Activated CD8-positive, alpha-beta memory T cell treated with anti-CD3 and anti-CD28 coated beads for 4 hours (primary cell): Measurements from ENCODE around the gene CHST15.
"Not testable (repeated sequence)": the region's sequence is repeated elsewhere in the genome, so short reads cannot be mapped to it uniquely, and the experiment has no call there.

Experiments
- DNase-seq, 2 donors: peaks; one replicate each; pipeline ENCODE4 v3.0.0-alpha.2; 2020; ENCODE audit warnings: low read depth in 2 of 2

CHST15 gene

GRCh38 chr10:124098575-124098974 lies 5.2 kb upstream of the CHST15 start:
- no peak for DNase-seq

- no peak for DNase-seq
These were observed 4.5 kb upstream of the CHST15 start for GRCh38 chr10:124097883-124098282.

GRCh38 chr10:124096494-124096893 lies 3.1 kb upstream of the CHST15 start:
- no peak for DNase-seq

GRCh38 chr10:124095801-124096200 lies 2.4 kb upstream of the CHST15 start:
- DNase-seq, result not testable (repeated sequence)

GRCh38 chr10:124095096-124095495 lies 1.7 kb upstream of the CHST15 start:
- no peak for DNase-seq

DNA sequence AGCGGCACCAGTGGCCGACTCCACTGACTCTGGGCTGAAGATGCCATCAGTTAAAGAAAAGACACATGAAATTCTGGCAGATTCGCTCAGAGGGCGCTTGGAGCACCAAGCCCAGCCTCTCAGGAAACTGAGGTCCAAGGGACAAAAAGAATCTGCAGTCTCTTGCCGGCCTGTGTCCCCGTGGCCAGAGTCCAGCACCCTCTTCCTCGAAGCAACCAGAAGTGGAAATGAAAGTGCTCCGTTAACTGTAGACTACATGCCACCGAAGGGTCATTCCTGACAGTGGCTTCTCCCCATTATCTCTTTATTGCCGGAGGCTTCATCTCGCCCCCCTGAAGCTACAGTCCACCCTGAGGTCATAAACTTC lies 1.0 kb upstream of the CHST15 start:
- no peak for DNase-seq

DNA sequence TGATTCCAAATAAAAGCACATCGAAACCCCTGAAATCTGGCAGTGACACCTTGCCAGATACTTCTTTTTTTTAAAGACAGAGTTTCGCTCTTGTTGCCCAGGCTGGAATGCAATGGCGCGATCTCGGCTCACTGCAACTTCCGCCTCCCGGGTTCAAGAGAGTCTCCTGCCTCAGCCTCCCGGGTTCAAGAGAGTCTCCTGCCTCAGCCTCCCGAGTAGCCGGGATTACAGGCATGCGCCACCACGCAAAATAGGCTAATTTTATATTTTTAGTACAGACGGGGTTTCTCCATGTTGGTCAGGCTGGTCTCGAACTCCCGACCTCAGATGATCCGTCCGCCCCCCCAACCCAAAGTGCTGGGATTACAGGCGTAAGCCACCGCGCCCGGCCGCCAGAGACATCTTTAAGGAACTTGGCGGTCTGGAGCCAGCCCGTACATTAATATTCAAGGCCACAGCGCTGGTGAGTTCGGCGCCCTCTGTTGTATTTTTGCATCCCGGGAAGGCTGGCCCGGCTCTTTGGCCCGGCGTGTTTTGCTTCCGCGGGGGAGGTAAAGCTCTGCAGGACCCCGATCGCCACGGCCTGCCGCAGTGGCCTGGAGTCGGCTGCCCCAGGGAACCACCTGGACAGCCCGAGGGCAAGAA lies 498 bp upstream of the CHST15 start:
- not testable (repeated sequence) for DNase-seq

DNA sequence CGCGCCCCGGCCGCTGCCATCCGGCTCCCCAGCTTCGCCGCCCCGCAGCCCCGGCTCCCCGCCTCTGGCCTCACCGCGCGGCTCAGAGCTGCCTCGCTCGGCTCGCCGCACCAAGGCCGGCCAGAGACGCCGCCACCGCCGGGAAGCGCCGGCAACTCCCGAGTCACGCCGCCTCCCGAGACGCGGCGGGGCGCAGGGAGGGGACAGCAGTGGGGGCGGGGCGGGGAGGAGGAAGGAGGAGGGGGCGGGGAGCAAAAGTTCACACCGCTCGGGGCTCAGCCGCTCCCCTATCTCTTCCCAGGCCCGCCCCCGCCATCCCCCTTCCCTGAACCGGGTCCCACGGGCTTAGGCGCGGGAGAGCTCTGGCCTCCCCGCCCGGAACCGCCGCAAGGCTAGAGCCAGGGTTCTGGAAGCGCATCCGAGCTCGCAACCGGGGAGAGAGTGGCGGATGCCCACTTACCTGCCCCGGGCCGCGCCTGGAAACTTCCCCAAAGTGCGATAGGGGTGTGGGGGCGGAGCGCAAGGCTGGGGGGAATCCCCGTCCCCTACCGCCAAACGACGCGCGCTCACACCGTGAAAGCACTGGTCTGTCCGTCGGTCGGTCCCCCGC lies 1.0 kb downstream of the CHST15 start:
- DNase-seq, result no peak

DNA sequence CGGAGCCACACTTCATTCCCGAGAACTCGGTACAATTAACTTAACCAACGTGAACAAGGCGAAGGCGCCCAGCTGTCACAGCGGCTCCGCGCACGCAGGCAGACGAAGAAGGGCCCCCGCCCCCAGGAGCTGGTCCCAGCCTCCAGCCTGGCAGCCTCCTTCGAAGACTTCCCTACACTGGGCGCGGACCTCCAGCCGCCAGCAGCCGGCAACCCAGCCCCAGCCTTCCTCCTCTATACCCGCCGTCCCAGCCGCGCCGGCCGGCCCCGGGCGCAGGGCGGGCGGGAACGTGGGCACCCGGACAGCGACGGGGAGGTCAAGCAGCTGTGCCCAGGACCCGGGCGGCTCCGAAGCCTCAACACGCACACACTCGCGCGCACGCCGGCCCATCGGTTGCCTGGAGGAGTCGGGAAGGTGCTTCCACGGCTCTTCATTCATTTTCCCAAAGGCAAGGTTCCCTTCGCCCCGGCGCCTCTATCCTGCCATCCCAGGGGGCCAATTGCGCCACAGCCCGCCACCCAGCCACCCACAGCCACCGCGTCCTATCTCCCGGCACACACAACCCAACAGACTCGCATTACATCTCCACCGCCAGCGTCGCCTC lies 1.6 kb downstream of the CHST15 start:
- no peak for DNase-seq

DNA sequence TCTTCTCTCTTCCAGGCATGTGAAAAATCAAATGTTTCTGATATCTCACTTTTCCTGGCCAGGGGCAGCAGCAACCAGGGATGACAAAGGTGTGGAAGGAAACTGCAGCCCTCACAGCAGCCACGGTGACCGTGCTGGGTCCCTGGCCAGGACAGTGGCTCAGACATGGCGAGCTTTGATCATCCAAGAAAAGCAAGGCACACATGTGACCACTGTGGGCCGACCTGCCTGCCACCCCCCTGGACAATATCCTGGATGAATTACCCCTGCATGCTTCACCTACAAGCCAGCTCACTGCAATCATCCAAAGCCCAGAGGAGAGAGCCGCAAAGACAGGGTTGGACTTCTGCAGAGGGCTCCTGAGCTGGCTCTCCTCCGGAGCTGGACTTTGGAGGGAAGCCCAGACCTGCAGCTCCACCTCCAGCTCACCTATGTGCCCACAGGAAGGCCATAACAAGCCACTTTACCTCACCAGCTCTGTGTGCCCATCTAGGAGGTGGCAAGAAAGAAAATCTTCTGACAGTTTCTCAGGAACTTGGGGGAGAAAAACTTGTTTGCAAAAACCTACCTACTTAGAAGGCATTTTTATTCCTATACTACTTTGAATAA lies 2.7 kb downstream of the CHST15 start:
- no peak for DNase-seq

GRCh38 chr10:124089859-124090258 lies 3.5 kb downstream of the CHST15 start:
- DNase-seq, result no peak

DNA sequence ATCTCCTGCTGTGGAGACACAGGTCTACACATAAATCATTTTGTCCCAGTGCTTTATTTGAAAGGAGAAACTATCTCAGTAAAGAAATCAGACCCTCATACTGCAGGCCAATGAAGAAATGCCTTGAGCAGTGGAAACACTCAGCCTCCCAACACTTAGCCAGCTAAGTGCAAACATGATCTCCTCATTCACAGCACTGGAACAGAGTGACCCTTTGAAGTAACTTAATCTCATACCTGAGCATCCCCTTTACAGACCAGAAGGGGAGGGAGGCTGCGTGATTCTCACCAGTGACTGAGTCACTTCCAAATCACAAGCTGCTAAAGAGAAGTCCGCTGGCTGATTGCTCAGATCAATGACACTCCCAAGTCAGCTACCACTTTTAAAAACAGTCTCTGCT lies 4.5 kb downstream of the CHST15 start:
- DNase-seq, result no peak

DNA sequence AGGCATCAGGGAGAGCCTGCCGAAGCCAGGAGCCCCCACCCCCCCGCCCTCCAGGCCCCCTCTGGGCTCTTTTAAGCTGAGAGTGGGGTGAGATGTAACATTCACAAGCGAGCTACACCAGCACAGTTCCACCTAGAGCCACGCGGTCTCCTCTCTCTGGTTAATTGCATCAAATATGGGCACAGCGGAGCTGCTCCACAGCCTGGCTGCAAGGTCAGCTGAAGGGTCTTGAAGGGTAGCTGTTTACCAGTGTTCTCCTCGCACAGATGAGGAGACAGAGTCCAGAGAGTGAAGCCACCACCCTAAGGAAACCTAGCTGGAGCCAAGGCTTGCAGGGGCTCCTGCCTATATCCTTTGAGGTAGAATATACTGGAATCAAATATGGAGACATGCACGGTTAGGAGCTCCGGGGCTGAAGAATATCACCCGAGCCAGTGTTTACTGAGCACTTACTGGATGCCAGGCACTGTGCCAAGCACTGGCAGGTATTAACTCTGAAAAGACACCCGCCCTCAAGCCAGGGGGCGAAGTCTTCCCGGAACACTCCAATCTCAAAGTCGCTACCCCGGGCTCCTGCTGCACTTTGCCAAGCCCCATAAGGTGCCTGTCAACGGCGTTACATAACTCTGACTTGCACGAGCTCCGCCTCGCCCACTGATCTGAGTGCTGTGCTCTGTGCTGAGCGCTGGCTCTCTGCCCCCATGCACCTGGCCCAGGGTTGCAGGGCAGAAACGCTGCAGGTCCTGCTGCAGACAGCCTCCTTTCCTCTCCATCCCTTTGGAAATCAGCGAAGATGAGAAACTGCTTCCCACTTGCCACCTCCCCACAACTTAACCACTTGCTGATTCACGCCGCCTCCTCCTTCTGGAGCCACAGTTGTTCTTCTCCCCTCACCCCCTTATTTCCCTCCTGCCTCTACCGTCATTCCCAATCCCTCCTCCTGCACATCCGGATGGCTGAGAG lies 5.4 kb downstream of the CHST15 start:
- DNase-seq, result no peak

- no peak for DNase-seq
These were observed 6.4 kb downstream of the CHST15 start for GRCh38 chr10:124086787-124087671.

DNA sequence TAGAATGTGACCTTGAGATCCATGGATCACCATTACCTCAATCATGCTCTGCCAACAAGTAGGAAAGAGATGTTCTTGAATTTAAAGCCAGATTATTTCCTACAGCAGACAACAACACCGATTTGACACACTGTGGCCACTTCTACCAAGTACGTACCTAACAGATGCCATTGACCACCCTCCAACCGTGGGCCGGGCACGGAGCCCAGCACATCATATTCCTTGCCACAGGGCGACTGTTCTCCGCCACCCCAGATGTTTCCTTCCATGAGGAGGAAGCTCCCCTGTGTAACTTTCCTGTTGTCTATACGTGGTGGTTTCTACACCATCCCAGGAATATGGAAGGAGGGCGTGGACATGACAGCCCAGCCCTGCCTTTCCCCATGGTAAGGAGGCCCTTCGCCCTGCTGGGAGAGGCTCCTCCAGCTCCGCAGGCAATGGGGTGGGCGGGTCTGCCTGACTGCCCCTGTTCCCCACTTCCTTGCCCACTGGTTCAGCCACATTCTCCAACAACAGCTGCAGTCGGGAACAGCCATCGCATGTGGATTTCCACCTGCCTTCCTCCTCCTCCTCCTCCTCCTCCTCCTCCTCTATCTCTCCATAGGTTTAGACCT lies 7.2 kb downstream of the CHST15 start:
- DNase-seq, result no peak

DNA sequence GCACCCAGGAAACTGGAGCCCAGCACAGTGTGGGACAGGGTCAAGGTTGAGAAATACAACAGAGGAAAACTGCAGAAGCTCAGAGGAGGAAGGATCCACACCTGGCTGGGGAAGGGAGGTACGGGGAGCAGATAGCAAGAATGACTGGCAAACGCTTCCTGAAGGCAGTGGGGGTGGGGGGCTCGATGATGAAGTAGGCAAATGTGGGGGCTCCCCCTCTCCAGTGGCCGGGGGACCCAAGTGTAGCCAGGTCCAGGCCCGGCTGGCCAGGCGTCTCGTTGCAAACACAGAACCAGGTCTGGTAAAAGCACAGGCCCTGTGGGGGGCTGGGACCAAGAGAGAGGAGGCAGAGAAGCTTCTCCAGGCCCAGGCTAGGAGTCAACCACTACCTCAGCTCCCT lies 7.7 kb downstream of the CHST15 start:
- DNase-seq, result no peak

- DNase-seq, result no peak
These were observed 8.7 kb downstream of the CHST15 start for GRCh38 chr10:124084708-124085107.

DNA sequence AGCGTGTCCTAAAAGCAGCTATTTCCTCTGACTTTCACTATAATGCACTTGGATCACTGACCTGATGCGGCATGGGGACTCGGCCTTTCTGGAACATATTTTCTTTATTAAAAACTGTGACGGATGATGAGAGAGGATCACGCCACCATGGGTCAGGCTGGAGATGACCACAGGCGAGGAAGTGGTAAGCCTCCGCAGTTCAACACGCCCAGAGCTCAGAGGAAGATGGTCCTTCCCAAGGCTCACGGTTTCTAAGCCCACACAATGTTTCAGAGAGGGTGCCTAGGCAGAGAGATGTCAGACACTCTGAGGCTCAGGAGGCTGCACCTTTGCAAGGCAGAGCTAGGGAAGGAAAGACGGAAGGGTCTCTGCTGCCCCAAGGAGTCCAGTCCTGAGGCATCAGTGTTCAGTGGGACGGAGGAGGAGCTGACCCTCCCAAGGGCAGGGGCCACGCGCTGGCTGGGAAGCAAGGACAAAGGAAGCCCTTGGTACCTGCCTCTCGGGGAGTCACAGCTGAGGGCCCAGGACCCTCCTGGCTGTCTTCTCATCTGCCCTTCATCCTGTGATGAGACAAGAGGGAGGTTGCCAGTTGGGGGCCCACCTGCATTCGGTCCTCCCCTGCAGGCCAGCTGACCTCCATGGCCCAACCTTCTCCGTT lies 9.5 kb downstream of the CHST15 start:
- no peak for DNase-seq

DNA sequence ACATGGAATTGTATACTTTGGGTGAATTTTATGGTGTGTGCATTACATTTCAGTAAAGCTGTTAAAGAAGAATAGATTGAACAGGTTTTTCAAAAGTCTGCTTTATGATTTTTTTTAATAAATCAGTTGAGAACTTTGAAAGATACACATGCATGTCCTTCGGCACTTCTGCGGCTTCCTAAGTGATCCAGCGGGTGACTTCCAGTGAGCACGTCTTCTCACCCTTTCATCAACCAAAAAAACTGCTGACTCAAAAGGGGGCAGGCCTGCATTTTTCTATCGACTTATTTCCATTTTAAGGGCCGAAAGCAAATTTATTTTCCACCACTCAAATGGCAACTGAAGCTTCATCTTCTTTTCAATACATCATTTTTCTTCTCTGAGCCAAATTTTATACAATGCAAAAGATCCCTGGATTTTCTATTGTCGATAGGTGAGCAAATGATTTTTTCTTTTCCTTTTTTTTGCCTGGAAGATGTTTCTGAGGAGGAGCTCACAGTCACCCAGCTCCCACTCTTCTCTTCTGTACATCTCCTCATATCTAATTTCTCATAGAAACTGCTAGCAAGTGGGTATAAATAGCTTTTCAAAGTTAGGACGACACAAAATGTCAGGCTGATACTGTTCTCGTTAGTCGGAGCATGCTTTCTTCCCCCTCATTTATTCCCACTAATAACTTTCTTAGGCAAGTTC lies 10.2 kb downstream of the CHST15 start:
- DNase-seq, result no peak
